GM12878 (cell line): ENCODE data around the gene ATG5. TPM values are rescaled to one million over a fixed set of nuclear protein-coding genes. Genes with fewer than 3 reads are reported as not detected.

Experiments used
- ATAC-seq: fragments of 200-7000 bp; cut with Tn5 transposase; 3 replicates; pipeline ENCODE4 v1.9.1; 2020; ENCODE audit warnings: mild to moderate bottlenecking, moderate library complexity
- BruUV-seq: library from RNA; stranded (reverse); fragments of 400-500 nt; replicated peaks from 2 replicates; lab custom pipeline; 2021; lab: Mats Ljungman, UMichigan
- CTCF ChIA-PET: fragments of 300-600 bp; sonication (Branson Sonifier 250); formaldehyde crosslinking; extraction: SDS; loops from one replicate; lab custom pipeline; 2021; ENCODE audit warnings: inconsistent platforms; lab: Yijun Ruan, JAX
- POLR2A ChIA-PET: fragments of 350-600 bp; formaldehyde crosslinking; extraction: SDS; loops from one replicate; lab custom pipeline; 2021; ENCODE audit warnings: inconsistent platforms; lab: Charles Lee
- RAD21 ChIA-PET: fragments of 300-600 bp; sonication (Branson Sonifier 250); formaldehyde crosslinking; loops from one replicate; lab custom pipeline; 2023; ENCODE audit warnings: antibody characterized with exemption; ENCODE audit not compliant: unreplicated experiment; lab: Charles Lee
- SMC1A ChIA-PET: fragments of 300-600 bp; sonication (Branson Sonifier 250); formaldehyde crosslinking; loops from one replicate; lab custom pipeline; 2023; ENCODE audit not compliant: unreplicated experiment, uncharacterized antibody; lab: Charles Lee
- DNase-seq: peaks from one replicate; pipeline ENCODE4 v3.0.0-alpha.2; 2011; ENCODE audit warnings: low read depth, low spot score
- FAIRE-seq: peaks from 3 replicates; lab custom pipeline; 2011; peaks lifted over from hg19 to GRCh38; lab: Jason Lieb, UNC
- H2AFZ ChIP-seq: 2 replicates; pipeline ENCODE4 v1.6.0; 2011; ENCODE audit warnings: low read depth, low read length, control low read depth; ENCODE audit not compliant: control insufficient read depth
- H3K27ac ChIP-seq: 2 replicates; pipeline ENCODE4 v1.5.1; 2011; ENCODE audit warnings: control low read depth; ENCODE audit not compliant: control insufficient read depth, insufficient read depth
- H3K27me3 ChIP-seq, 2 experiments: replicated peaks in 1 of 2; 2 replicates each; pipeline versions ENCODE4 v1.6.0 to v1.6.1; 2011; ENCODE audit warnings: low read length in 1 of 2; ENCODE audit not compliant: control insufficient read depth in 2 of 2, insufficient read depth in 2 of 2
- H3K36me3 ChIP-seq, 2 experiments: 2 replicates each; pipeline ENCODE4 v1.5.1; 2011; ENCODE audit warnings: low read length in 1 of 2; ENCODE audit not compliant: control insufficient read depth in 2 of 2, insufficient read depth in 2 of 2
- H3K4me1 ChIP-seq: 2 replicates; pipeline ENCODE4 v1.6.1; 2011; ENCODE audit warnings: mild to moderate bottlenecking, low read length, moderate library complexity, mixed read lengths; ENCODE audit not compliant: control insufficient read depth, insufficient read depth
- H3K4me2 ChIP-seq: 2 replicates; pipeline ENCODE4 v1.6.0; 2011; ENCODE audit warnings: control low read depth; ENCODE audit not compliant: control insufficient read depth, insufficient read depth
- H3K4me3 ChIP-seq: fragments of 200-600 bp; sonication (generic); 2 replicates; pipeline ENCODE4 v1.5.1; 2016
- H3K79me2 ChIP-seq: 2 replicates; pipeline ENCODE4 v1.6.0; 2011; ENCODE audit warnings: low read length; ENCODE audit not compliant: control insufficient read depth, insufficient read depth
- H3K9ac ChIP-seq: 2 replicates; pipeline ENCODE4 v1.8.0; 2011; ENCODE audit warnings: low read length, control low read depth, mixed read lengths; ENCODE audit not compliant: control insufficient read depth, insufficient read depth
- H3K9me3 ChIP-seq: replicated peaks from 3 replicates; pipeline ENCODE4 v1.5.1; 2011; ENCODE audit warnings: mild to moderate bottlenecking, low read length; ENCODE audit not compliant: control insufficient read depth, insufficient read depth
- H4K20me1 ChIP-seq: 2 replicates; pipeline ENCODE4 v1.6.0; 2011; ENCODE audit not compliant: control insufficient read depth, insufficient read depth
- CREB1 ChIP-seq: IDR thresholded peaks from 2 replicates; pipeline ENCODE4 v1.6.1; 2012; ENCODE audit warnings: low read depth, mild to moderate bottlenecking, inconsistent platforms
- ETV6 ChIP-seq, 2 experiments: fragments of 450-650 bp in 1 of 2; IDR thresholded peaks in 1 of 2; conservative IDR thresholded peaks in 1 of 2; 2 replicates each; pipeline ENCODE4 v1.6.1; 2014; ENCODE audit warnings: antibody characterized with exemption in 1 of 2, borderline replicate concordance in 1 of 2, low read depth in 1 of 2, mild to moderate bottlenecking in 1 of 2, moderate library complexity in 1 of 2
- FOXM1 ChIP-seq: IDR thresholded peaks from 2 replicates; pipeline ENCODE4 v1.6.1; 2012; ENCODE audit warnings: low read depth, mild to moderate bottlenecking, inconsistent platforms, low read length, moderate library complexity
- GATAD2B ChIP-seq: fragments of 450-650 bp; conservative IDR thresholded peaks from 2 replicates; pipeline ENCODE4 v1.6.1; 2017; ENCODE audit warnings: low read depth, mild to moderate bottlenecking, moderate library complexity
- HDAC6 ChIP-seq: fragments of 200-600 bp; sonication (generic); IDR thresholded peaks from one replicate; pipeline ENCODE4 v1.8.0; 2017; ENCODE audit warnings: antibody characterized with exemption; ENCODE audit not compliant: unreplicated experiment
- RELA ChIP-seq: fragments of 450-650 bp; IDR thresholded peaks from 2 replicates; pipeline ENCODE4 v1.8.0; 2014; ENCODE audit warnings: borderline replicate concordance; ENCODE audit not compliant: partially characterized antibody
- ZSCAN29 ChIP-seq: fragments of 450-650 bp; IDR thresholded peaks from 2 replicates; pipeline ENCODE4 v1.6.1; 2017; ENCODE audit warnings: mild to moderate bottlenecking, moderate library complexity
- WGBS: methylation state at CpG from one replicate; pipeline ENCODE4 v1.1.6; 2016; ENCODE audit warnings: low lambda C conversion rate; ENCODE audit not compliant: insufficient replicate concordance, insufficient coverage; ENCODE audit errors: missing lambda C conversion rate; 5-methylcytosine and 5-hydroxymethylcytosine counted together
- in situ Hi-C: fragments of 300-500 bp; cut with MboI; formaldehyde crosslinking; loops from 9 replicates; pipeline ENCODE4 v1.14.3; 2018; ENCODE audit warnings: mixed read lengths
- intact Hi-C: fragments of 100-400 bp; cut with micrococcal nuclease; formaldehyde crosslinking; loops from one replicate; pipeline ENCODE4 v1.14.2; 2022; ENCODE audit not compliant: unreplicated experiment
- polyA plus RNA-seq, 11 experiments: library from polyadenylated mRNA; depleted of rRNA in 4 of 11; unstranded in 6 of 11; stranded (reverse) in 5 of 11; fragments of >200 nt; fragmentation: Nextera tagmentation in 4 of 11; fragmentation: Illumina TruSeq in 1 of 11; extraction: Ambion mirVana in 4 of 11; extraction: Trizol in 1 of 11; gene quantifications; 1 replicate in 1 of 11; 2 replicates in 10 of 11; pipeline versions ENCODE4 v1.2.1 to v1.2.3, GENCODE V29; 2011 to 2016; ENCODE audit warnings: inconsistent platforms in 2 of 11, missing spikeins in 2 of 11, low read depth in 1 of 11
- total RNA-seq, 4 experiments: library from RNA; depleted of rRNA in 3 of 4; stranded (reverse); fragments of >200 nt in 3 of 4; fragmentation: Illumina TruSeq in 1 of 4; extraction: Trizol in 1 of 4; gene quantifications; 2 replicates each; pipeline versions ENCODE4 v1.2.1 to v1.2.3, GENCODE V29; 2013 to 2021
- TF ChIP-seq, protein P1 (sequence below): fragments of 450-650 bp; IDR thresholded peaks from 2 replicates; pipeline ENCODE4 v1.6.1; 2016; ENCODE audit warnings: mild to moderate bottlenecking

Gene ATG5
- total and polyA plus RNA-seq, 10 of the 15 experiments (the other 5 are each of a cell fraction or from before 2014, with no cell fraction given), result 12.9 to 51.8 (median 23.9) TPM

DNA sequence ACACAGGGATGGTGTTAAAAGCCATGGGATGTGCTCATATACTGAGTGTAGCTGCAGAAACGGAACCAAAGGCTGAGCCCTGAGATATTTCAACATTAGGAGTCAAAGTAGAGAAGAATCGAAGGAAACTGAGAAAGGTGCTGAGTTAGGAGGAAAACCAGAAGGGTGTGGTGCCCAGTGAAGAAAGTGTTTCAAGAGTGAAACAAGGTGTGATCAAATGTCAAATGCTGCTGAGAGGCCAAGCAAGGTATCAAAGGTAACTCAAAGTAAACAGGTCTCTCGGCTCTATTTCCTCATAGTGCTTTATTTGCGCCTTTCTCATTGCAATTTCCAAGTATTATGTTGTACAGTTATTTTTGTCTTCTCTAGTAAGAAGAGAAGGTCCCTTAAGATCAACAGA, 145.4 kb downstream of the ATG5 start:
- RAD21 ChIA-PET, result interaction anchor here (7.6 kb wide), 1 partner anchor 14 kb away, joined by 88 read pairs; no protein-coding TSS in a partner anchor
- TF ChIP-seq FOXM1 (no peak), CREB1 (no peak), GATAD2B (no peak), RELA (no peak), ETV6 (conservative IDR thresholded peaks at IDR 0.05 in 1 of 2, IDR thresholded peaks at IDR 0.05 in 1 of 2; ENCODE audit: borderline replicate concordance in 1 of 2, low read depth in 1 of 2) (no peak), HDAC6 (no peak), ZSCAN29 (no peak)
- TF ChIP-seq, protein P1, sequence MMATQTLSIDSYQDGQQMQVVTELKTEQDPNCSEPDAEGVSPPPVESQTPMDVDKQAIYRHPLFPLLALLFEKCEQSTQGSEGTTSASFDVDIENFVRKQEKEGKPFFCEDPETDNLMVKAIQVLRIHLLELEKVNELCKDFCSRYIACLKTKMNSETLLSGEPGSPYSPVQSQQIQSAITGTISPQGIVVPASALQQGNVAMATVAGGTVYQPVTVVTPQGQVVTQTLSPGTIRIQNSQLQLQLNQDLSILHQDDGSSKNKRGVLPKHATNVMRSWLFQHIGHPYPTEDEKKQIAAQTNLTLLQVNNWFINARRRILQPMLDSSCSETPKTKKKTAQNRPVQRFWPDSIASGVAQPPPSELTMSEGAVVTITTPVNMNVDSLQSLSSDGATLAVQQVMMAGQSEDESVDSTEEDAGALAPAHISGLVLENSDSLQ, result no peak
- TF ChIP-seq, all 136 proteins: peak for 0
- SMC1A ChIA-PET, result interaction anchor here (1.8 to 14.2 kb wide), 3 partner anchors 15 to 684 kb away, joined by 5 to 148 read pairs (median 145); no protein-coding TSS in a partner anchor
- intact Hi-C loops, result loop anchor here (5.0 to 10.0 kb wide), 2 partner anchors 342 to 695 kb away; no protein-coding TSS in a partner anchor
- Histone ChIP-seq H3K4me2 (no peak overlapping the region), H3K4me3 (no peak overlapping the region), H3K27me3 (no peaks in the 10 kb centered on the region), H3K79me2 (no peaks in the 10 kb centered on the region), H2AFZ (no peak overlapping the region), H3K36me3 (no peaks in the 10 kb centered on the region), H4K20me1 (no peaks in the 10 kb centered on the region), H3K4me1 (peaks cover 34% of the 10 kb centered on the region), H3K27ac (no peak overlapping the region), H3K9me3 (no peaks in the 10 kb centered on the region), H3K9ac (no peak overlapping the region)
- in situ Hi-C loops, result no loop called here
- POLR2A ChIA-PET, result no interaction called here
- ATAC-seq (no peak), FAIRE-seq (no peak), DNase-seq (no peak)
- WGBS, result 76% methylated on average over 4 of the region's 4 CpGs
- no TSS peak for BruUV-seq
- CTCF ChIA-PET, result interaction anchor here (2.7 to 8.9 kb wide), 2 partner anchors 14 to 34 kb away, joined by 10 to 85 read pairs; no protein-coding TSS in a partner anchor
